Stomach (tissue), 4 donors: Measurements from ENCODE around the gene FBXO38.

Experiments
- CTCF ChIP-seq, 7 experiments: fragments of 450-650 bp in 4 of 7; fragments of 200-600 bp in 3 of 7; sonication (generic) in 3 of 7; IDR thresholded peaks; one replicate each; pipeline ENCODE4 v1.5.1; 2016 to 2019; ENCODE audit warnings: antibody characterized with exemption in 7 of 7, control low read depth in 2 of 7, mild to moderate bottlenecking in 1 of 7
- EP300 ChIP-seq: sonication (generic); formaldehyde crosslinking; IDR thresholded peaks from one replicate; pipeline ENCODE4 v1.6.1; 2017; ENCODE audit warnings: antibody characterized with exemption
- POLR2A ChIP-seq, 4 donors: fragments of 450-650 bp; IDR thresholded peaks; one replicate each; pipeline ENCODE4 v1.6.1; 2016; ENCODE audit warnings: antibody characterized with exemption in 4 of 4, control low read depth in 2 of 4, mild to moderate bottlenecking in 1 of 4, moderate library complexity in 1 of 4
- POLR2AphosphoS5 ChIP-seq, 3 donors: sonication (generic); formaldehyde crosslinking; IDR thresholded peaks; one replicate each; pipeline ENCODE4 v1.6.1; 2016; ENCODE audit warnings: antibody characterized with exemption in 3 of 3

GRCh38 chr5:148465381-148466235, 81.8 kb downstream of the FBXO38 start:
- TF ChIP-seq CTCF (IDR thresholded peaks at IDR 0.05) (no peak), POLR2AphosphoS5 (IDR thresholded peaks at IDR 0.05) (no peak), POLR2A (IDR thresholded peaks at IDR 0.05) (no peak), EP300 (no peak)
